HG03159 (cell line): Measurements from ENCODE around the gene XKR7.

Source experiments
- ATAC-seq: cut with Tn5 transposase; IDR thresholded peaks from one replicate; pipeline ENCODE4 v1.9.1; 2021; ENCODE audit warnings: mild to moderate bottlenecking, moderate library complexity; ENCODE audit not compliant: unreplicated experiment

XKR7 gene

GRCh38 chr20:31939661-31940060 is 28.3 kb upstream of the XKR7 start:
- no peak for ATAC-seq

- no peak for ATAC-seq
Observed at GRCh38 chr20:31943052-31943471, 24.9 kb upstream of the XKR7 start.

GRCh38 chr20:31945319-31945718 is 22.6 kb upstream of the XKR7 start:
- no peak for ATAC-seq

- ATAC-seq: no peak
Observed at GRCh38 chr20:31945785-31946184, 22.2 kb upstream of the XKR7 start.

- no peak for ATAC-seq
Observed at GRCh38 chr20:31948008-31948407, 19.9 kb upstream of the XKR7 start.

- no peak for ATAC-seq
Observed at GRCh38 chr20:31949877-31950646, 17.9 kb upstream of the XKR7 start.

- ATAC-seq: no peak
Observed at GRCh38 chr20:31951203-31951529, 16.8 kb upstream of the XKR7 start.

GRCh38 chr20:31951530-31952453 is 16.2 kb upstream of the XKR7 start, which contains the start of gene PDRG1:
TSS of gene PDRG1 (minus strand) at chr20:31952046. CDS start at chr20:31951961, 85 bp downstream.
- ATAC-seq: peak; percentile 90

- no peak for ATAC-seq
Observed at GRCh38 chr20:31953556-31954148, 14.3 kb upstream of the XKR7 start.

GRCh38 chr20:31954500-31954899 is 13.5 kb upstream of the XKR7 start:
- no peak for ATAC-seq

GRCh38 chr20:31956556-31957526 is 11.1 kb upstream of the XKR7 start:
- ATAC-seq: no peak

GRCh38 chr20:31962761-31963160 is 5.2 kb upstream of the XKR7 start:
- ATAC-seq: no peak

GRCh38 chr20:31963889-31964288 is 4.1 kb upstream of the XKR7 start:
- no peak for ATAC-seq

GRCh38 chr20:31966991-31967655 is 828 bp upstream of the XKR7 start:
- no peak for ATAC-seq

GRCh38 chr20:31968291-31969126 is 558 bp downstream of the XKR7 start:
- ATAC-seq: no peak

GRCh38 chr20:31969991-31970390 is 2.0 kb downstream of the XKR7 start:
- ATAC-seq: no peak

GRCh38 chr20:31972471-31973021 is 4.6 kb downstream of the XKR7 start:
- no peak for ATAC-seq

- ATAC-seq: no peak
Observed at GRCh38 chr20:31974296-31974695, 6.3 kb downstream of the XKR7 start.
